CD4-positive, alpha-beta memory T cell (primary cell): ENCODE results near the gene LSM4. TPM values are rescaled to one million over a fixed set of nuclear protein-coding genes. Genes with fewer than 3 reads are reported as not detected.

Experiments
- CTCF ChIA-PET: fragments of 350-600 bp; sonication (Branson Sonifier 250); formaldehyde crosslinking; loops from one replicate; lab custom pipeline; 2021; ENCODE audit warnings: inconsistent platforms; ENCODE audit not compliant: partially characterized antibody; lab: Charles Lee
- POLR2A ChIA-PET: fragments of 350-600 bp; sonication (Branson Sonifier 250); formaldehyde crosslinking; loops from one replicate; lab custom pipeline; 2021; ENCODE audit not compliant: partially characterized antibody; lab: Charles Lee
- DNase-seq, 5 donors: peaks; one replicate each; pipeline versions ENCODE4 v3.0.0 to v3.0.0-alpha.2; 2020 to 2022; ENCODE audit warnings: mixed read lengths in 1 of 5
- H3K27ac ChIP-seq: one replicate; pipeline ENCODE4 v1.7.0; 2013; ENCODE audit warnings: low read depth, low read length
- H3K27me3 ChIP-seq: 2 replicates; pipeline ENCODE4 v1.7.0; 2013; ENCODE audit warnings: mild to moderate bottlenecking, low read length, moderate library complexity; ENCODE audit not compliant: insufficient read depth
- H3K36me3 ChIP-seq: 2 replicates; pipeline ENCODE4 v1.7.0; 2013; ENCODE audit warnings: mild to moderate bottlenecking, low read length, moderate library complexity; ENCODE audit not compliant: insufficient read depth
- H3K4me1 ChIP-seq: 2 replicates; pipeline ENCODE4 v1.7.0; 2013; ENCODE audit warnings: mild to moderate bottlenecking, low read length, moderate library complexity; ENCODE audit not compliant: insufficient read depth
- H3K4me3 ChIP-seq, 2 donors: one replicate each; pipeline ENCODE4 v1.7.0; 2013; ENCODE audit warnings: low read length in 2 of 2, mild to moderate bottlenecking in 1 of 2
- H3K9me3 ChIP-seq, 2 donors: one replicate each; pipeline ENCODE4 v1.7.0; 2013; ENCODE audit warnings: low read length in 2 of 2, control low read depth in 1 of 2; ENCODE audit not compliant: control insufficient read depth in 1 of 2
- H3K27ac Mint-ChIP-seq, 7 donors: one replicate each; pipeline ENCODE4 v1.8.0; 2020 to 2021; ENCODE audit warnings: mixed read lengths in 7 of 7, mild to moderate bottlenecking in 6 of 7, inconsistent platforms in 3 of 7, moderate library complexity in 3 of 7
- H3K27me3 Mint-ChIP-seq, 2 donors: one replicate each; pipeline ENCODE4 v1.8.0; 2020 to 2021; ENCODE audit warnings: mixed read lengths in 2 of 2
- H3K36me3 Mint-ChIP-seq, 2 donors: one replicate each; pipeline ENCODE4 v1.8.0; 2020 to 2021; ENCODE audit warnings: mixed read lengths in 2 of 2, inconsistent platforms in 1 of 2, mild to moderate bottlenecking in 1 of 2
- H3K4me1 Mint-ChIP-seq, 4 donors: one replicate each; pipeline ENCODE4 v1.8.0; 2020 to 2021; ENCODE audit warnings: mixed read lengths in 4 of 4, mild to moderate bottlenecking in 1 of 4
- H3K4me3 Mint-ChIP-seq, 8 donors: one replicate each; pipeline ENCODE4 v1.8.0; 2020 to 2021; ENCODE audit warnings: mixed read lengths in 8 of 8, mild to moderate bottlenecking in 7 of 8, moderate library complexity in 6 of 8, inconsistent platforms in 3 of 8
- H3K9me3 Mint-ChIP-seq, 8 donors: one replicate each; pipeline ENCODE4 v1.8.0; 2020 to 2021; ENCODE audit warnings: mixed read lengths in 8 of 8, mild to moderate bottlenecking in 5 of 8, inconsistent platforms in 3 of 8, moderate library complexity in 1 of 8
- intact Hi-C: fragments of 100-400 bp; cut with micrococcal nuclease; formaldehyde crosslinking; loops from one replicate; pipeline ENCODE4 v1.15.1; 2023
- polyA plus RNA-seq, 2 donors: library from polyadenylated mRNA; unstranded; fragments of 300-500 nt; fragmentation: Illumina TruSeq; gene quantifications; one replicate each; pipeline ENCODE4 v1.2.3, GENCODE V29; 2021
- total RNA-seq, 2 experiments: library from RNA; stranded (reverse); gene quantifications; one replicate each; pipeline ENCODE4 v1.2.3, GENCODE V29; 2021

Gene LSM4
- total and polyA plus RNA-seq, 4 experiments from 2014 or later = 64.2 to 164 (median 93.0) TPM

GRCh38 chr19:18297308-18297707 is 25.6 kb downstream of the LSM4 start:
- Mint-ChIP-seq H3K27me3 (no peaks in the 10 kb centered on the region), H3K4me1 (peaks cover 17 to 45% (median 27%) of the 10 kb centered on the region in 4 donors), H3K27ac (peak overlapping the region in 5 of 7 donors; percentile 62 to 86 (median 81)), H3K9me3 (no peaks in the 10 kb centered on the region), H3K4me3 (no peak overlapping the region), H3K36me3 (peaks cover 0 to 2% of the 10 kb centered on the region in 2 donors)
- intact Hi-C loops = no loop called here
- POLR2A ChIA-PET = interaction anchor here (1.6 to 10.4 kb wide), 3 partner anchors 8 to 20 kb away, joined by 7 to 1055 read pairs (median 7); partner anchors contain the start of genes IQCN and JUND
- no peak for DNase-seq
- CTCF ChIA-PET = interaction anchor here (1.9 to 2.5 kb wide), 2 partner anchors 8 to 18 kb away, joined by 5 to 8 read pairs; no protein-coding TSS in a partner anchor
- Histone ChIP-seq H3K27ac (no peak overlapping the region), H3K36me3 (no peaks in the 10 kb centered on the region), H3K4me1 (peaks cover 41% of the 10 kb centered on the region), H3K27me3 (no peaks in the 10 kb centered on the region), H3K9me3 (no peaks in the 10 kb centered on the region), H3K4me3 (no peak overlapping the region)

GRCh38 chr19:18295034-18295451 is 27.8 kb downstream of the LSM4 start:
- peak overlapping the region in 1 of 8 donors; percentile 95 for H3K4me3 Mint-ChIP-seq
- intact Hi-C loops = no loop called here
- peak in 1 of 5 donors; percentile 31 for DNase-seq
- H3K9me3 Mint-ChIP-seq = no peaks in the 10 kb centered on the region
- peak overlapping the region; percentile 79 to 100 (median 100) for H3K27ac Mint-ChIP-seq
- Histone ChIP-seq H3K9me3 (no peaks in the 10 kb centered on the region), H3K4me1 (peaks cover 53% of the 10 kb centered on the region), H3K4me3 (no peak overlapping the region), H3K27ac (peak overlapping the region; percentile 98), H3K36me3 (no peaks in the 10 kb centered on the region), H3K27me3 (no peaks in the 10 kb centered on the region)
- H3K4me1 Mint-ChIP-seq = peaks cover 28 to 67% (median 39%) of the 10 kb centered on the region in 4 donors
- ChIA-PET CTCF (interaction anchor here (3.4 kb wide), 1 partner anchor 15 kb away, joined by 53 read pairs; the partner anchor contains the start of gene JUND), POLR2A (interaction anchor here (6.7 to 27.2 kb wide), 3 partner anchors 6 to 25 kb away, joined by 516 to 1691 read pairs (median 1055); partner anchors contain the start of genes JUND and LSM4)
- H3K36me3 Mint-ChIP-seq = peaks cover 0 to 3% of the 10 kb centered on the region in 2 donors
- H3K27me3 Mint-ChIP-seq = no peaks in the 10 kb centered on the region

GRCh38 chr19:18294467-18294864 is 28.4 kb downstream of the LSM4 start:
- H3K4me3 ChIP-seq = no peak overlapping the region
- Mint-ChIP-seq H3K4me3 (peak overlapping the region in 7 of 8 donors; percentile 44 to 95 (median 72)), H3K36me3 (peaks cover 0 to 3% of the 10 kb centered on the region in 2 donors), H3K9me3 (peaks cover 0 to 2% (median 0%) of the 10 kb centered on the region in 8 donors), H3K4me1 (peaks cover 32 to 73% (median 44%) of the 10 kb centered on the region in 4 donors), H3K27ac (peak overlapping the region; percentile 79 to 100 (median 100)), H3K27me3 (no peaks in the 10 kb centered on the region)
- peak; percentile 89 to 97 (median 92) for DNase-seq
- ChIA-PET POLR2A (interaction anchor here (6.7 to 27.2 kb wide), 3 partner anchors 6 to 26 kb away, joined by 516 to 1691 read pairs (median 1055); partner anchors contain the start of genes JUND and LSM4), CTCF (interaction anchor here (3.4 kb wide), 1 partner anchor 14 kb away, joined by 53 read pairs; the partner anchor contains the start of gene JUND)
- intact Hi-C loops = loop anchor here (1.0 kb wide), 2 partner anchors 10 to 13 kb away; partner anchors contain the start of gene JUND
- H3K36me3 ChIP-seq = no peaks in the 10 kb centered on the region
- H3K27ac ChIP-seq = peak overlapping the region; percentile 98
- no peaks in the 10 kb centered on the region for H3K9me3 ChIP-seq
- no peaks in the 10 kb centered on the region for H3K27me3 ChIP-seq
- H3K4me1 ChIP-seq = peaks cover 58% of the 10 kb centered on the region

GRCh38 chr19:18293642-18294466 is 29.0 kb downstream of the LSM4 start:
- H3K4me3 ChIP-seq = peak overlapping the region in 1 of 2 donors; percentile 81
- H3K27me3 ChIP-seq = no peaks in the 10 kb centered on the region
- intact Hi-C loops = loop anchor here (1.0 kb wide), 2 partner anchors 10 to 13 kb away; partner anchors contain the start of gene JUND
- Mint-ChIP-seq H3K4me3 (peak overlapping the region; percentile 68 to 95 (median 88)), H3K9me3 (peaks cover 0 to 2% (median 0%) of the 10 kb centered on the region in 8 donors), H3K27ac (peak overlapping the region; percentile 79 to 100 (median 100)), H3K36me3 (peaks cover 0 to 3% of the 10 kb centered on the region in 2 donors), H3K4me1 (peaks cover 33 to 77% (median 46%) of the 10 kb centered on the region in 4 donors), H3K27me3 (no peaks in the 10 kb centered on the region)
- peak overlapping the region; percentile 98 for H3K27ac ChIP-seq
- no peaks in the 10 kb centered on the region for H3K36me3 ChIP-seq
- peaks cover 64% of the 10 kb centered on the region for H3K4me1 ChIP-seq
- DNase-seq = no peak
- no peaks in the 10 kb centered on the region for H3K9me3 ChIP-seq
- ChIA-PET CTCF (interaction anchor here (2.5 to 3.4 kb wide), 2 partner anchors 11 to 13 kb away, joined by 17 to 53 read pairs; partner anchors contain the start of gene JUND), POLR2A (interaction anchor here (1.2 to 27.2 kb wide), 4 partner anchors 7 to 26 kb away, joined by 3 to 1691 read pairs (median 786); partner anchors contain the start of genes JUND and LSM4)

- H3K4me1 ChIP-seq = peaks cover 64% of the 10 kb centered on the region
- peaks cover 35 to 78% (median 48%) of the 10 kb centered on the region in 4 donors for H3K4me1 Mint-ChIP-seq
- no peaks in the 10 kb centered on the region for H3K27me3 ChIP-seq
- H3K27ac ChIP-seq = peak overlapping the region; percentile 98
- ChIA-PET POLR2A (interaction anchor here (0.9 to 27.2 kb wide), 5 partner anchors 8 to 126 kb away, joined by 3 to 1691 read pairs (median 516); partner anchors contain the start of genes JUND, LSM4 and SSBP4), CTCF (interaction anchor here (0.6 to 3.4 kb wide), 6 partner anchors 9 to 46 kb away, joined by 3 to 53 read pairs (median 6); partner anchors contain the start of genes JUND and LSM4)
- H3K27ac Mint-ChIP-seq = peak overlapping the region; percentile 79 to 100 (median 100)
- H3K27me3 Mint-ChIP-seq = no peaks in the 10 kb centered on the region
- peak overlapping the region; percentile 79 to 95 (median 92) for H3K4me3 Mint-ChIP-seq
- H3K36me3 Mint-ChIP-seq = peaks cover 0 to 3% of the 10 kb centered on the region in 2 donors
- no peaks in the 10 kb centered on the region for H3K9me3 ChIP-seq
- no peak for DNase-seq
- H3K9me3 Mint-ChIP-seq = peaks cover 0 to 2% (median 0%) of the 10 kb centered on the region in 8 donors
- intact Hi-C loops = no loop called here
- peak overlapping the region; percentile 66 to 81 for H3K4me3 ChIP-seq
- no peaks in the 10 kb centered on the region for H3K36me3 ChIP-seq
Observed at GRCh38 chr19:18292810-18293641, 29.9 kb downstream of the LSM4 start.

GRCh38 chr19:18292462-18292809 is 30.4 kb downstream of the LSM4 start:
- no peaks in the 10 kb centered on the region for H3K9me3 ChIP-seq
- peak overlapping the region; percentile 66 to 81 for H3K4me3 ChIP-seq
- no peaks in the 10 kb centered on the region for H3K27me3 Mint-ChIP-seq
- H3K36me3 ChIP-seq = no peaks in the 10 kb centered on the region
- DNase-seq = peak in 4 of 5 donors; percentile 37 to 68 (median 39)
- peak overlapping the region; percentile 98 for H3K27ac ChIP-seq
- H3K4me1 ChIP-seq = peaks cover 64% of the 10 kb centered on the region
- peaks cover 0 to 3% of the 10 kb centered on the region in 2 donors for H3K36me3 Mint-ChIP-seq
- POLR2A ChIA-PET = interaction anchor here (0.9 to 27.2 kb wide), 5 partner anchors 8 to 127 kb away, joined by 3 to 1691 read pairs (median 516); partner anchors contain the start of genes JUND, LSM4 and SSBP4
- H3K4me1 Mint-ChIP-seq = peaks cover 35 to 78% (median 48%) of the 10 kb centered on the region in 4 donors
- peak overlapping the region; percentile 79 to 100 (median 100) for H3K27ac Mint-ChIP-seq
- peak overlapping the region; percentile 79 to 95 (median 92) for H3K4me3 Mint-ChIP-seq
- peaks cover 0 to 2% (median 0%) of the 10 kb centered on the region in 8 donors for H3K9me3 Mint-ChIP-seq
- CTCF ChIA-PET = interaction anchor here (0.6 to 3.4 kb wide), 6 partner anchors 9 to 47 kb away, joined by 3 to 53 read pairs (median 6); partner anchors contain the start of genes JUND and LSM4
- intact Hi-C loops = no loop called here
- H3K27me3 ChIP-seq = no peaks in the 10 kb centered on the region
